RWPE1 (cell line): ENCODE measurements around the gene ABCA1.

ENCODE experiments used
- CTCF ChIA-PET: fragments of 350-600 bp; sonication (Branson Sonifier 250); formaldehyde crosslinking; extraction: SDS; loops from one replicate; lab custom pipeline; 2021; lab: Yijun Ruan, JAX
- POLR2A ChIA-PET: fragments of 400-600 bp; formaldehyde crosslinking; extraction: SDS; loops from one replicate; lab custom pipeline; 2020; ENCODE audit warnings: antibody characterized with exemption; ENCODE audit not compliant: low non-redundant PET; lab: Yijun Ruan, JAX
- DNase-seq: peaks from one replicate; pipeline ENCODE4 v3.0.0; 2012; ENCODE audit warnings: low spot score
- H3K27ac ChIP-seq: fragments of 450-650 bp; 2 replicates; pipeline ENCODE4 v1.5.1; 2017
- CTCF ChIP-seq: fragments of 450-650 bp; conservative IDR thresholded peaks from 2 replicates; pipeline ENCODE4 v1.5.1; 2017; ENCODE audit warnings: low read depth, mild to moderate bottlenecking

Gene ABCA1

GRCh38 chr9:104802110-104802509 lies 125.8 kb downstream of the ABCA1 start:
- DNase-seq: no peak
- H3K27ac ChIP-seq: no peak overlapping the region
- ChIA-PET CTCF (no interaction called here), POLR2A (no interaction called here)
- TF ChIP-seq CTCF: no peak

GRCh38 chr9:104800068-104800785 lies 127.7 kb downstream of the ABCA1 start:
- CTCF ChIA-PET: interaction anchor here (1.3 kb wide), 1 partner anchor 8 kb away, joined by 3 read pairs; no protein-coding TSS in a partner anchor
- POLR2A ChIA-PET: no interaction called here
- TF ChIP-seq CTCF: no peak
- DNase-seq: no peak
- no peak overlapping the region for H3K27ac ChIP-seq

- no peak overlapping the region for H3K27ac ChIP-seq
- TF ChIP-seq CTCF: no peak
- ChIA-PET POLR2A (no interaction called here), CTCF (no interaction called here)
- no peak for DNase-seq
Measured at GRCh38 chr9:104798209-104798995, 129.6 kb downstream of the ABCA1 start.

- no peak overlapping the region for H3K27ac ChIP-seq
- CTCF ChIA-PET: interaction anchor here (0.6 kb wide), 1 partner anchor 465 kb away, joined by 4 read pairs; no protein-coding TSS in a partner anchor
Measured at GRCh38 chr9:104795857-104796256, 132.1 kb downstream of the ABCA1 start.

GRCh38 chr9:104795082-104795481 lies 132.9 kb downstream of the ABCA1 start:
- TF ChIP-seq CTCF: no peak
- CTCF ChIA-PET: no interaction called here
- no peak for DNase-seq
- POLR2A ChIA-PET: no interaction called here
- no peak overlapping the region for H3K27ac ChIP-seq

More at GRCh38 chr9:104795857-104796256, 132.1 kb downstream of the ABCA1 start:
- DNase-seq: no peak
- POLR2A ChIA-PET: no interaction called here
- no peak for TF ChIP-seq CTCF

GRCh38 chr9:104794070-104794469 lies 133.9 kb downstream of the ABCA1 start:
- ChIA-PET CTCF (no interaction called here), POLR2A (no interaction called here)
- no peak for DNase-seq
- TF ChIP-seq CTCF: no peak
- H3K27ac ChIP-seq: no peak overlapping the region
